Activated naive CD8-positive, alpha-beta T cell treated with anti-CD3 and anti-CD28 coated beads, Interleukin-2, amount 50 U/mL, for 24 hours (primary cell): ENCODE measurements around the gene PCDHGC5.
A peak's percentile ranks its signal among the peaks of the same experiment; 100 is the strongest.

ENCODE experiments used
- ATAC-seq: fragments of 150-1000 bp; cut with Tn5 transposase; one replicate; pipeline ENCODE4 v1.10.0; 2021
- DNase-seq: peaks from one replicate; pipeline ENCODE4 v3.0.0; 2021
- H3K27ac Mint-ChIP-seq: one replicate; pipeline ENCODE4 v1.8.0; 2021; ENCODE audit warnings: mild to moderate bottlenecking, mixed read lengths
- H3K27me3 Mint-ChIP-seq: one replicate; pipeline ENCODE4 v1.8.0; 2021; ENCODE audit warnings: mixed read lengths
- H3K36me3 Mint-ChIP-seq: one replicate; pipeline ENCODE4 v1.8.0; 2021; ENCODE audit warnings: low read depth, mixed read lengths
- H3K4me1 Mint-ChIP-seq: one replicate; pipeline ENCODE4 v1.8.0; 2021; ENCODE audit warnings: mixed read lengths
- H3K4me3 Mint-ChIP-seq: one replicate; pipeline ENCODE4 v1.8.0; 2021; ENCODE audit warnings: mild to moderate bottlenecking, moderate library complexity, mixed read lengths
- H3K9me3 Mint-ChIP-seq: one replicate; pipeline ENCODE4 v1.8.0; 2021; ENCODE audit warnings: mixed read lengths

The PCDHGC5 gene

GRCh38 chr5:141514330-141515133 is 25.7 kb downstream of the PCDHGC5 start:
- Mint-ChIP-seq H3K27me3 (peaks cover 5% of the 10 kb centered on the region), H3K4me1 (peaks cover 44% of the 10 kb centered on the region), H3K36me3 (peaks cover 31% of the 10 kb centered on the region), H3K4me3 (no peak overlapping the region), H3K9me3 (no peaks in the 10 kb centered on the region), H3K27ac (peak overlapping the region; percentile 90)
- ATAC-seq (peak; percentile 26), DNase-seq (peak; percentile 27)

DNA sequence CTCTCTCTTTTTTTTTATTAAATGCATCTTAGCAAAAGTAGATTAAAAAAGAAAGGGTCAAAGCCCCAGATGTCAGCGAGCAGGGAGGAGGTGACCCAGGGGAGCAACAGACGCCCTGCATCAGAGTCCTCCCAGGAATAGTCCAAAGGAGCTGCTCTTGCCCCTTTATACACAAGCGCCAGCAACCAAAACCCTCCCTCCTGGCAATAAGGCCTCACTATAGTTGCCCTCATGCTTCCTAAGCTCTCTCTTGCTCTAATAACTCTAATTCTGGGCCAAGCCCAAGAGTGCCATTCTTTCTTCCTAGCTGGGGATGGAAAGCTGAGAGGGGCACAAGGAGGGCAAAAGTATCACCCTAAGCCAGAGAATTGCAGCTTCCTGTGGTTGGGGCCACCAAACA is 26.3 kb downstream of the PCDHGC5 start:
- H3K36me3 Mint-ChIP-seq, result peaks cover 37% of the 10 kb centered on the region
- no peak overlapping the region for H3K4me3 Mint-ChIP-seq
- DNase-seq, result no peak
- peak overlapping the region; percentile 60 for H3K27ac Mint-ChIP-seq
- H3K27me3 Mint-ChIP-seq, result peaks cover 5% of the 10 kb centered on the region
- H3K9me3 Mint-ChIP-seq, result no peaks in the 10 kb centered on the region
- ATAC-seq, result no peak
- H3K4me1 Mint-ChIP-seq, result peaks cover 46% of the 10 kb centered on the region

GRCh38 chr5:141515946-141516671 is 27.2 kb downstream of the PCDHGC5 start:
- no peaks in the 10 kb centered on the region for H3K9me3 Mint-ChIP-seq
- H3K36me3 Mint-ChIP-seq, result peaks cover 46% of the 10 kb centered on the region
- no peak overlapping the region for H3K4me3 Mint-ChIP-seq

DNA sequence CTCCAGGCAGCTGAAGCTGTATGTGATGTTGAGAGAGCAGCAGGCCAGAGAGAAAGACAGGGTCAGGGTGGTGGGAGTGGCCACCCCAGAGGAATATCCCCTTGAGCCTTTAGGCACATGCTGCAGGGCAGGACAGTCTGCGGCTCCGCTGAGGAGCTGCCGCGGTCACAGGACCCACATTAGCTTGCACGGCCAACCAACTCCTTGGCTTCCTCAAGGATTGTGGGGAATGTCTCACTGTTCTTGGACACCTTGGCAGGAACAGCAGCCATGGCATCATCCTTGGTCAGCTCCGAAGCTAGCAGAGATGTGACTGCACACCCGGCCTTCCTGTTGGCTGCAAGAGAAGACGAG is 27.8 kb downstream of the PCDHGC5 start:
- no peak overlapping the region for H3K4me3 Mint-ChIP-seq
- H3K27me3 Mint-ChIP-seq, result peaks cover 2% of the 10 kb centered on the region
- H3K27ac Mint-ChIP-seq, result no peak overlapping the region
- no peak for ATAC-seq
- peaks cover 51% of the 10 kb centered on the region for H3K36me3 Mint-ChIP-seq
- no peak for DNase-seq
- no peaks in the 10 kb centered on the region for H3K9me3 Mint-ChIP-seq
- H3K4me1 Mint-ChIP-seq, result peaks cover 58% of the 10 kb centered on the region

More at GRCh38 chr5:141515946-141516671, 27.2 kb downstream of the PCDHGC5 start:
- peaks cover 5% of the 10 kb centered on the region for H3K27me3 Mint-ChIP-seq
- H3K27ac Mint-ChIP-seq, result no peak overlapping the region
- DNase-seq, result no peak
- peaks cover 56% of the 10 kb centered on the region for H3K4me1 Mint-ChIP-seq
- ATAC-seq, result no peak

GRCh38 chr5:141517312-141517711 is 28.4 kb downstream of the PCDHGC5 start:
- Mint-ChIP-seq H3K27ac (no peak overlapping the region), H3K9me3 (no peaks in the 10 kb centered on the region)

GRCh38 chr5:141517880-141518617 is 29.2 kb downstream of the PCDHGC5 start:
- Mint-ChIP-seq H3K27me3 (peaks cover 2% of the 10 kb centered on the region), H3K36me3 (peaks cover 62% of the 10 kb centered on the region), H3K27ac (no peak overlapping the region), H3K4me3 (no peak overlapping the region), H3K4me1 (peaks cover 63% of the 10 kb centered on the region), H3K9me3 (no peaks in the 10 kb centered on the region)
- no peak for DNase-seq
- ATAC-seq, result no peak

More at GRCh38 chr5:141517312-141517711, 28.4 kb downstream of the PCDHGC5 start:
- Mint-ChIP-seq H3K4me1 (peaks cover 63% of the 10 kb centered on the region), H3K36me3 (peaks cover 58% of the 10 kb centered on the region), H3K4me3 (no peak overlapping the region), H3K27me3 (peaks cover 2% of the 10 kb centered on the region)
- DNase-seq (no peak), ATAC-seq (no peak)

- no peak for DNase-seq
- Mint-ChIP-seq H3K4me3 (no peak overlapping the region), H3K4me1 (peaks cover 60% of the 10 kb centered on the region), H3K27me3 (peaks cover 2% of the 10 kb centered on the region), H3K9me3 (no peaks in the 10 kb centered on the region), H3K36me3 (peaks cover 67% of the 10 kb centered on the region), H3K27ac (no peak overlapping the region)
- ATAC-seq, result no peak
Measured at GRCh38 chr5:141518618-141519015, 29.7 kb downstream of the PCDHGC5 start.

GRCh38 chr5:141519605-141520565 is 31.0 kb downstream of the PCDHGC5 start:
- Mint-ChIP-seq H3K4me1 (peaks cover 50% of the 10 kb centered on the region), H3K4me3 (no peak overlapping the region), H3K27ac (peak overlapping the region; percentile 54), H3K36me3 (peaks cover 74% of the 10 kb centered on the region), H3K27me3 (no peaks in the 10 kb centered on the region), H3K9me3 (no peaks in the 10 kb centered on the region)
- ATAC-seq (no peak), DNase-seq (no peak)

- Mint-ChIP-seq H3K4me3 (no peak overlapping the region), H3K4me1 (peaks cover 48% of the 10 kb centered on the region), H3K9me3 (no peaks in the 10 kb centered on the region), H3K27ac (peak overlapping the region; percentile 77), H3K27me3 (no peaks in the 10 kb centered on the region), H3K36me3 (peaks cover 78% of the 10 kb centered on the region)
- DNase-seq (no peak), ATAC-seq (peak; percentile 76)
Measured at GRCh38 chr5:141521244-141521781, 32.4 kb downstream of the PCDHGC5 start.

GRCh38 chr5:141522301-141522700 is 33.4 kb downstream of the PCDHGC5 start:
- Mint-ChIP-seq H3K36me3 (peaks cover 81% of the 10 kb centered on the region), H3K4me1 (peaks cover 48% of the 10 kb centered on the region), H3K27me3 (no peaks in the 10 kb centered on the region), H3K4me3 (peak overlapping the region; percentile 1), H3K9me3 (no peaks in the 10 kb centered on the region), H3K27ac (peak overlapping the region; percentile 25)
- no peak for ATAC-seq
- DNase-seq, result no peak

GRCh38 chr5:141523991-141524390 is 35.1 kb downstream of the PCDHGC5 start:
- ATAC-seq, result no peak
- no peak overlapping the region for H3K27ac Mint-ChIP-seq

DNA sequence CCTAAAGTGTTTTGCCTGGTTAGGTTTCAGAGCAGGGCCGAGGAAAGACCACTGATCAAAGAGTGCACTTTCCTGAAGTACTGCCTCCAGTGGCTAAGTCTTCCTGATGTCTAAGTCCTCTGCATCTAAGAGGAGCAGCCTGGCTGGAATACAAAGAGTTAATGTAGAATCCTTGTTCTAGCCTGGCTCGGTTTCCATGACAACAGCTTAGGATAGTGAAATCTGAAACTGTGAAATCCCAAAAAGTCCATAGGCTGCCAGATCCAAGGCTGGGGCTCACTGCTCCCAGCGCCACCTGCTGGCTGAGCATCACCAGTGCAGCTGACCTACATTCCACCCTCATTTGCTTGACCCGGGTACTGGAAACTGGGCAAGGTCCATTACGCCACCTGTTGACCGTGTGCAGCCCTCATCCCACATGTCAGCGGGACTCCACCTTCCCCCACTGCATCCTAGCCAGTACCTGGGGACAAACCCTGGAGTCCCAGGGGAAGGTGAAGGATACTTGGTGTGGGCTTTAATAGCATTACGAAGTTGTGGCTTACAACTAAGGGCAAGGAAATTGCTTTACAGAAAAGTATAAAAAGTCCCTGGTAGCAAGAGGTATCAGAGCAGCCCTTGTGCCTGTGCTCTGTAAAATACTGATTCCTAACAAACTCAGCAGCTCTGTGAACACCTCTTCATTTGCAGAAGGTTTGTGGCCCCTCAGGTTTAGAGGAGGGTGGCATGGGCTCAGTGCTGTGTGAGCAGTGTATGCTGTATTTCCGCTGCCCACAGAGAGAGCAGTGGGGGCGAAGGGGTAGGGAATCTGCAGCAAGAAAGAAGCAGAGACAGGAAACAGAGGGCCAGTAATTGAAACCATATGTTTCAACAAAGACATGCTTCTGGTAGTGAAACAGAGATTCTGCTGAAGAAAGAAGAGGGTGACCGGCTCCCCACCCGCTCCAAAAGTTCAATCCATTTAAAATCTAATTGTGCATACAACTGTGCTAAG is 36.0 kb downstream of the PCDHGC5 start:
- peak; percentile 41 for ATAC-seq
- peaks cover 79% of the 10 kb centered on the region for H3K36me3 Mint-ChIP-seq
- peak; percentile 51 for DNase-seq
- H3K4me1 Mint-ChIP-seq, result peaks cover 46% of the 10 kb centered on the region
- no peaks in the 10 kb centered on the region for H3K27me3 Mint-ChIP-seq
- H3K4me3 Mint-ChIP-seq, result no peak overlapping the region
- H3K27ac Mint-ChIP-seq, result peak overlapping the region; percentile 45
- no peaks in the 10 kb centered on the region for H3K9me3 Mint-ChIP-seq

More at GRCh38 chr5:141523991-141524390, 35.1 kb downstream of the PCDHGC5 start:
- peaks cover 48% of the 10 kb centered on the region for H3K4me1 Mint-ChIP-seq
- no peaks in the 10 kb centered on the region for H3K27me3 Mint-ChIP-seq
- H3K36me3 Mint-ChIP-seq, result peaks cover 85% of the 10 kb centered on the region
- no peak for DNase-seq
- H3K9me3 Mint-ChIP-seq, result no peaks in the 10 kb centered on the region
- no peak overlapping the region for H3K4me3 Mint-ChIP-seq
